Liver (tissue), 9 donors: ENCODE data around the gene DDX1. TPM values are rescaled to one million over a fixed set of nuclear protein-coding genes. Genes with fewer than 3 reads are reported as not detected.

ENCODE experiments used
- DNase-seq: peaks from one replicate; pipeline ENCODE4 v3.0.0-alpha.2; 2017; ENCODE audit warnings: low spot score
- H3K27ac ChIP-seq, 2 donors: one replicate each; pipeline ENCODE4 v1.7.0; 2013; ENCODE audit warnings: inconsistent platforms in 2 of 2, low read length in 2 of 2, control low read depth in 1 of 2, low read depth in 1 of 2, mild to moderate bottlenecking in 1 of 2
- H3K27me3 ChIP-seq, 4 donors: one replicate each; pipeline versions ENCODE4 v1.6.1 to v1.7.0; 2013; ENCODE audit warnings: low read length in 3 of 4, inconsistent platforms in 1 of 4, mild to moderate bottlenecking in 1 of 4, moderate library complexity in 1 of 4; ENCODE audit not compliant: control insufficient read depth in 4 of 4, insufficient read depth in 4 of 4
- H3K36me3 ChIP-seq, 4 donors: one replicate each; pipeline versions ENCODE4 v1.6.1 to v1.7.0; 2013; ENCODE audit warnings: low read length in 3 of 4, mild to moderate bottlenecking in 3 of 4, low read depth in 1 of 4, moderate library complexity in 1 of 4; ENCODE audit not compliant: control insufficient read depth in 4 of 4, insufficient read depth in 3 of 4
- H3K4me1 ChIP-seq, 4 donors: one replicate each; pipeline versions ENCODE4 v1.6.1 to v1.7.0; 2013; ENCODE audit warnings: low read length in 3 of 4, mild to moderate bottlenecking in 3 of 4, moderate library complexity in 1 of 4; ENCODE audit not compliant: control insufficient read depth in 4 of 4, insufficient read depth in 4 of 4
- H3K4me3 ChIP-seq, 3 donors: one replicate each; pipeline versions ENCODE4 v1.6.1 to v1.7.0; 2013; ENCODE audit warnings: low read length in 3 of 3, control low read depth in 1 of 3, low read depth in 1 of 3, mild to moderate bottlenecking in 1 of 3
- H3K9ac ChIP-seq, 2 donors: one replicate each; pipeline ENCODE4 v1.7.0; 2013; ENCODE audit warnings: low read length in 2 of 2, mild to moderate bottlenecking in 2 of 2, moderate library complexity in 2 of 2, control low read depth in 1 of 2, low read depth in 1 of 2
- H3K9me3 ChIP-seq, 4 donors: one replicate each; pipeline versions ENCODE4 v1.6.1 to v1.7.0; 2013; ENCODE audit warnings: low read length in 3 of 4; ENCODE audit not compliant: control insufficient read depth in 4 of 4
- CTCF ChIP-seq: fragments of 150-350 bp; IDR thresholded peaks from 2 replicates; pipeline ENCODE4 v1.5.1; 2017; ENCODE audit warnings: improper control_type of control experiment, low read depth, low read length; ENCODE audit not compliant: missing input control
- EGR1 ChIP-seq, 2 donors: IDR thresholded peaks; 2 replicates each; pipeline ENCODE4 v1.6.1; 2016 to 2018; ENCODE audit warnings: antibody characterized with exemption in 2 of 2, low read depth in 2 of 2
- FOXA1 ChIP-seq: IDR thresholded peaks from 2 replicates; pipeline ENCODE4 v1.6.1; 2016; ENCODE audit warnings: antibody characterized with exemption
- FOXA2 ChIP-seq: IDR thresholded peaks from 2 replicates; pipeline ENCODE4 v1.6.1; 2016; ENCODE audit warnings: antibody characterized with exemption
- GABPA ChIP-seq, 2 donors: IDR thresholded peaks in 1 of 2; conservative IDR thresholded peaks in 1 of 2; 2 replicates each; pipeline ENCODE4 v1.6.1; 2016; ENCODE audit warnings: antibody characterized with exemption in 2 of 2, mild to moderate bottlenecking in 1 of 2, moderate library complexity in 1 of 2
- HNF4A ChIP-seq, 2 donors: conservative IDR thresholded peaks; 2 replicates each; pipeline ENCODE4 v1.6.1; 2016; ENCODE audit warnings: antibody characterized with exemption in 2 of 2, mild to moderate bottlenecking in 2 of 2
- HNF4G ChIP-seq: IDR thresholded peaks from 2 replicates; pipeline ENCODE4 v1.6.1; 2016; ENCODE audit warnings: antibody characterized with exemption
- MAX ChIP-seq: IDR thresholded peaks from 2 replicates; pipeline ENCODE4 v1.6.1; 2016; ENCODE audit warnings: antibody characterized with exemption
- NR2F2 ChIP-seq: IDR thresholded peaks from 2 replicates; pipeline ENCODE4 v1.6.1; 2016; ENCODE audit warnings: antibody characterized with exemption
- RAD21 ChIP-seq, 2 donors: IDR thresholded peaks; 2 replicates each; pipeline ENCODE4 v1.6.1; 2016; ENCODE audit warnings: antibody characterized with exemption in 2 of 2, mild to moderate bottlenecking in 2 of 2
- RXRA ChIP-seq, 2 donors: IDR thresholded peaks; 2 replicates each; pipeline ENCODE4 v1.6.1; 2017 to 2018; ENCODE audit warnings: antibody characterized with exemption in 2 of 2, mild to moderate bottlenecking in 1 of 2
- SP1 ChIP-seq: IDR thresholded peaks from 2 replicates; pipeline ENCODE4 v1.6.1; 2018; ENCODE audit warnings: antibody characterized with exemption, mild to moderate bottlenecking
- TAF1 ChIP-seq: conservative IDR thresholded peaks from 2 replicates; pipeline ENCODE4 v1.6.1; 2016; ENCODE audit warnings: antibody characterized with exemption, mild to moderate bottlenecking
- YY1 ChIP-seq: IDR thresholded peaks from 2 replicates; pipeline ENCODE4 v1.6.1; 2016; ENCODE audit warnings: antibody characterized with exemption, mild to moderate bottlenecking
- whole genome bisulfite sequencing: extraction: QIAGEN DNeasy Blood & Tissue Kit; methylation state at CpG from one replicate; pipeline ENCODE4 v1.1.7; 2013; 5-methylcytosine and 5-hydroxymethylcytosine counted together
- polyA plus RNA-seq, 2 donors: library from polyadenylated mRNA; stranded (reverse) in 1 of 2; unstranded in 1 of 2; fragments of 200-250 nt in 1 of 2; fragments of >200 nt in 1 of 2; fragmentation: Nextera tagmentation in 1 of 2; extraction: Ambion mirVana in 1 of 2; gene quantifications; one replicate each; pipeline versions ENCODE4 v1.2.1 to v1.2.3, GENCODE V29; 2013 to 2015
- total RNA-seq, 2 donors: library from RNA; depleted of rRNA; stranded (reverse); fragments of >200 nt; gene quantifications; one replicate each; pipeline ENCODE4 v1.2.3, GENCODE V29; 2014
- TF ChIP-seq, protein P1 (sequence below): IDR thresholded peaks from 2 replicates; pipeline ENCODE4 v1.6.1; 2016; ENCODE audit warnings: antibody characterized with exemption, mild to moderate bottlenecking
- TF ChIP-seq, protein P2 (sequence below): IDR thresholded peaks from 2 replicates; pipeline ENCODE4 v1.6.1; 2016; ENCODE audit warnings: antibody characterized with exemption
- donor health status: healthy.
- donor health status: healthy.
- donor health status: healthy.
- donor health status: healthy.
- donor health status: healthy.

Gene DDX1
- total and polyA plus RNA-seq, 4 donors, result 31.7 to 43.9 (median 38.8) TPM

- 80% methylated on average over 5 of the region's 5 CpGs for WGBS
- no peak for DNase-seq
- Histone ChIP-seq H3K27ac (no peak overlapping the region), H3K36me3 (no peaks in the 10 kb centered on the region), H3K9me3 (no peaks in the 10 kb centered on the region), H3K4me3 (no peak overlapping the region), H3K9ac (no peak overlapping the region), H3K27me3 (no peaks in the 10 kb centered on the region), H3K4me1 (no peaks in the 10 kb centered on the region)
- TF ChIP-seq, protein P1, sequence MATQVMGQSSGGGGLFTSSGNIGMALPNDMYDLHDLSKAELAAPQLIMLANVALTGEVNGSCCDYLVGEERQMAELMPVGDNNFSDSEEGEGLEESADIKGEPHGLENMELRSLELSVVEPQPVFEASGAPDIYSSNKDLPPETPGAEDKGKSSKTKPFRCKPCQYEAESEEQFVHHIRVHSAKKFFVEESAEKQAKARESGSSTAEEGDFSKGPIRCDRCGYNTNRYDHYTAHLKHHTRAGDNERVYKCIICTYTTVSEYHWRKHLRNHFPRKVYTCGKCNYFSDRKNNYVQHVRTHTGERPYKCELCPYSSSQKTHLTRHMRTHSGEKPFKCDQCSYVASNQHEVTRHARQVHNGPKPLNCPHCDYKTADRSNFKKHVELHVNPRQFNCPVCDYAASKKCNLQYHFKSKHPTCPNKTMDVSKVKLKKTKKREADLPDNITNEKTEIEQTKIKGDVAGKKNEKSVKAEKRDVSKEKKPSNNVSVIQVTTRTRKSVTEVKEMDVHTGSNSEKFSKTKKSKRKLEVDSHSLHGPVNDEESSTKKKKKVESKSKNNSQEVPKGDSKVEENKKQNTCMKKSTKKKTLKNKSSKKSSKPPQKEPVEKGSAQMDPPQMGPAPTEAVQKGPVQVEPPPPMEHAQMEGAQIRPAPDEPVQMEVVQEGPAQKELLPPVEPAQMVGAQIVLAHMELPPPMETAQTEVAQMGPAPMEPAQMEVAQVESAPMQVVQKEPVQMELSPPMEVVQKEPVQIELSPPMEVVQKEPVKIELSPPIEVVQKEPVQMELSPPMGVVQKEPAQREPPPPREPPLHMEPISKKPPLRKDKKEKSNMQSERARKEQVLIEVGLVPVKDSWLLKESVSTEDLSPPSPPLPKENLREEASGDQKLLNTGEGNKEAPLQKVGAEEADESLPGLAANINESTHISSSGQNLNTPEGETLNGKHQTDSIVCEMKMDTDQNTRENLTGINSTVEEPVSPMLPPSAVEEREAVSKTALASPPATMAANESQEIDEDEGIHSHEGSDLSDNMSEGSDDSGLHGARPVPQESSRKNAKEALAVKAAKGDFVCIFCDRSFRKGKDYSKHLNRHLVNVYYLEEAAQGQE, result no peak
- TF ChIP-seq HNF4G, result no peak
- TF ChIP-seq TAF1, result no peak
- TF ChIP-seq GABPA (IDR thresholded peaks at IDR 0.05 in 1 of 2, conservative IDR thresholded peaks at IDR 0.05 in 1 of 2), result no peak
- no peak for TF ChIP-seq SP1
- TF ChIP-seq FOXA1, result no peak
- TF ChIP-seq FOXA2, result no peak
- no peak for TF ChIP-seq RXRA (IDR thresholded peaks at IDR 0.05)
- no peak for TF ChIP-seq EGR1 (IDR thresholded peaks at IDR 0.05; ENCODE audit: low read depth in 2 of 2)
- TF ChIP-seq, protein P2, sequence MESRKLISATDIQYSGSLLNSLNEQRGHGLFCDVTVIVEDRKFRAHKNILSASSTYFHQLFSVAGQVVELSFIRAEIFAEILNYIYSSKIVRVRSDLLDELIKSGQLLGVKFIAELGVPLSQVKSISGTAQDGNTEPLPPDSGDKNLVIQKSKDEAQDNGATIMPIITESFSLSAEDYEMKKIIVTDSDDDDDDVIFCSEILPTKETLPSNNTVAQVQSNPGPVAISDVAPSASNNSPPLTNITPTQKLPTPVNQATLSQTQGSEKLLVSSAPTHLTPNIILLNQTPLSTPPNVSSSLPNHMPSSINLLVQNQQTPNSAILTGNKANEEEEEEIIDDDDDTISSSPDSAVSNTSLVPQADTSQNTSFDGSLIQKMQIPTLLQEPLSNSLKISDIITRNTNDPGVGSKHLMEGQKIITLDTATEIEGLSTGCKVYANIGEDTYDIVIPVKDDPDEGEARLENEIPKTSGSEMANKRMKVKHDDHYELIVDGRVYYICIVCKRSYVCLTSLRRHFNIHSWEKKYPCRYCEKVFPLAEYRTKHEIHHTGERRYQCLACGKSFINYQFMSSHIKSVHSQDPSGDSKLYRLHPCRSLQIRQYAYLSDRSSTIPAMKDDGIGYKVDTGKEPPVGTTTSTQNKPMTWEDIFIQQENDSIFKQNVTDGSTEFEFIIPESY, result no peak
- no peak for TF ChIP-seq NR2F2
- no peak for TF ChIP-seq YY1
- no peak for TF ChIP-seq HNF4A (conservative IDR thresholded peaks at IDR 0.05)
- TF ChIP-seq MAX, result no peak
These were observed 21.6 kb upstream of the DDX1 start for GRCh38 chr2:15570104-15570503.

GRCh38 chr2:15571729-15572128 is 19.9 kb upstream of the DDX1 start:
- no peaks in the 10 kb centered on the region for H3K27me3 ChIP-seq
- no peaks in the 10 kb centered on the region for H3K9me3 ChIP-seq
- no peak overlapping the region for H3K9ac ChIP-seq
- 61% methylated on average over 3 of the region's 3 CpGs for WGBS
- no peak overlapping the region for H3K4me3 ChIP-seq
- no peak for DNase-seq
- no peak for TF ChIP-seq HNF4G
- TF ChIP-seq FOXA2, result no peak
- no peak for TF ChIP-seq YY1
- TF ChIP-seq FOXA1, result no peak
- no peak for TF ChIP-seq EGR1 (IDR thresholded peaks at IDR 0.05; ENCODE audit: low read depth in 2 of 2)
- no peak for TF ChIP-seq MAX
- TF ChIP-seq CTCF, result no peak
- TF ChIP-seq RXRA (IDR thresholded peaks at IDR 0.05), result no peak
- TF ChIP-seq SP1, result no peak
- TF ChIP-seq, protein P1, result no peak
- no peak for TF ChIP-seq HNF4A (conservative IDR thresholded peaks at IDR 0.05)
- TF ChIP-seq RAD21 (IDR thresholded peaks at IDR 0.05), result no peak
- H3K4me1 ChIP-seq, result no peaks in the 10 kb centered on the region
- no peak overlapping the region for H3K27ac ChIP-seq
- no peaks in the 10 kb centered on the region for H3K36me3 ChIP-seq
